NCI-H146 (cell line): ENCODE results near the gene NREP.
"Not testable (repeated sequence)": the region's sequence is repeated elsewhere in the genome, so short reads cannot be mapped to it uniquely, and the experiment has no call there.

ENCODE experiments used
- DNase-seq: peaks from one replicate; lab custom pipeline; 2025; lab: John Stamatoyannopoulos, UW

NREP gene

GRCh38 chr5:111739416-111739815 lies 17.6 kb downstream of the NREP start:
- no peak for DNase-seq

- DNase-seq: no peak
Measured at GRCh38 chr5:111738118-111738517, 18.9 kb downstream of the NREP start.

- DNase-seq: no peak
Measured at GRCh38 chr5:111737716-111738115, 19.3 kb downstream of the NREP start.

- DNase-seq: no peak
Measured at GRCh38 chr5:111735583-111736270, 21.3 kb downstream of the NREP start.

GRCh38 chr5:111734597-111734996 lies 22.4 kb downstream of the NREP start:
- DNase-seq: no peak

GRCh38 chr5:111734013-111734412 lies 23.0 kb downstream of the NREP start:
- no peak for DNase-seq

- DNase-seq: no peak
Measured at GRCh38 chr5:111733571-111733970, 23.4 kb downstream of the NREP start.

- DNase-seq: no peak
Measured at GRCh38 chr5:111731638-111732037, 25.4 kb downstream of the NREP start.

- DNase-seq: no peak
Measured at GRCh38 chr5:111730659-111731382, 26.2 kb downstream of the NREP start.

GRCh38 chr5:111728941-111729340 lies 28.1 kb downstream of the NREP start:
- no peak for DNase-seq

- DNase-seq: no peak
Measured at GRCh38 chr5:111726986-111727385, 30.0 kb downstream of the NREP start.

- no peak for DNase-seq
Measured at GRCh38 chr5:111722140-111722539, 34.9 kb downstream of the NREP start.

- DNase-seq: peak; percentile 36
Measured at GRCh38 chr5:111720333-111720890, 36.6 kb downstream of the NREP start.

GRCh38 chr5:111719773-111720172 lies 37.2 kb downstream of the NREP start:
- DNase-seq: no peak

GRCh38 chr5:111716789-111717188 lies 40.2 kb downstream of the NREP start:
- not testable (repeated sequence) for DNase-seq

GRCh38 chr5:111707630-111708164 lies 49.3 kb downstream of the NREP start:
- no peak for DNase-seq

GRCh38 chr5:111706345-111706744 lies 50.6 kb downstream of the NREP start:
- DNase-seq: no peak

- DNase-seq: no peak
Measured at GRCh38 chr5:111704452-111705085, 52.4 kb downstream of the NREP start.

GRCh38 chr5:111703662-111704061 lies 53.3 kb downstream of the NREP start:
- DNase-seq: no peak

- peak; percentile 4 for DNase-seq
Measured at GRCh38 chr5:111699976-111700375, 57.0 kb downstream of the NREP start.

- no peak for DNase-seq
Measured at GRCh38 chr5:111699324-111699723, 57.7 kb downstream of the NREP start.
